Activated naive CD8-positive, alpha-beta T cell treated with anti-CD3 and anti-CD28 coated beads, Interleukin-2, amount 50 U/mL, for 24 hours (primary cell): ENCODE data around the gene ADA.

ENCODE experiments used
- ATAC-seq: fragments of 150-1000 bp; cut with Tn5 transposase; one replicate; pipeline ENCODE4 v1.10.0; 2021
- DNase-seq: peaks from one replicate; pipeline ENCODE4 v3.0.0; 2021
- H3K27ac Mint-ChIP-seq: one replicate; pipeline ENCODE4 v1.8.0; 2021; ENCODE audit warnings: mild to moderate bottlenecking, mixed read lengths
- H3K27me3 Mint-ChIP-seq: one replicate; pipeline ENCODE4 v1.8.0; 2021; ENCODE audit warnings: mixed read lengths
- H3K36me3 Mint-ChIP-seq: one replicate; pipeline ENCODE4 v1.8.0; 2021; ENCODE audit warnings: low read depth, mixed read lengths
- H3K4me1 Mint-ChIP-seq: one replicate; pipeline ENCODE4 v1.8.0; 2021; ENCODE audit warnings: mixed read lengths
- H3K4me3 Mint-ChIP-seq: one replicate; pipeline ENCODE4 v1.8.0; 2021; ENCODE audit warnings: mild to moderate bottlenecking, moderate library complexity, mixed read lengths
- H3K9me3 Mint-ChIP-seq: one replicate; pipeline ENCODE4 v1.8.0; 2021; ENCODE audit warnings: mixed read lengths

Gene ADA

DNA sequence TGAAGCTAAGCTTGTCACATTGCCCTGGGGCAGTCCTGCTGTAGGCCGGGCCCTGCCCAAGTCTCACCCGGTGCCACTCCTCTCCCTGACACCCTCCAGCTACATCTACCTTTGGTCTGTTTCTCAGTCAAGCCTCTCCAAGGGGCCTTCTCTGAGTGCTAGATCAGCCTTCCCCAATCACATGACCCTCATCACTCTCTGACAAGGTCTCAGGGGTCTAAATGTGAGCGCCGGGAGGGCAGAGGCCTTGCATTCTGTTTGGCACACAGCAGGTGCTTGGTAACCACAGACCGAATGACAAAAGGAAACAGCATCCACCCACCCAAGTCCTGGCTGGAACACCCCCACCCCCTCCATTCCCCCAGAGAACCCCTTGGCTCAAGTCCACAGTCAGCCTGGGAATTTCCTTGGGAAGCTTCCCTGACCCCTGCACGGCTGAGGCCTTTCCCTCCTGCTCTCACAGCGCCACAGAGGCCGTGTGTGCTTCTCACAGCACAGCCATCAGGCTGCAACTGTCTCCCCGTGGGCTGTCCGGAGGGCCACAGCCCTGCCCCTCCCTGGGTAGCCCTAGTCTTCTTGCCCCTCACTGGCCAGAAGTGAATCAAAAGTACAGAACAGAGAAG, 36.2 kb downstream of the ADA start:
- Mint-ChIP-seq H3K9me3 (no peaks in the 10 kb centered on the region), H3K27ac (peak overlapping the region; percentile 64), H3K4me1 (peaks cover 68% of the 10 kb centered on the region), H3K27me3 (no peaks in the 10 kb centered on the region), H3K4me3 (peak overlapping the region; percentile 27), H3K36me3 (peaks cover 21% of the 10 kb centered on the region)
- peak; percentile 12 for DNase-seq
- peak; percentile 47 for ATAC-seq

DNA sequence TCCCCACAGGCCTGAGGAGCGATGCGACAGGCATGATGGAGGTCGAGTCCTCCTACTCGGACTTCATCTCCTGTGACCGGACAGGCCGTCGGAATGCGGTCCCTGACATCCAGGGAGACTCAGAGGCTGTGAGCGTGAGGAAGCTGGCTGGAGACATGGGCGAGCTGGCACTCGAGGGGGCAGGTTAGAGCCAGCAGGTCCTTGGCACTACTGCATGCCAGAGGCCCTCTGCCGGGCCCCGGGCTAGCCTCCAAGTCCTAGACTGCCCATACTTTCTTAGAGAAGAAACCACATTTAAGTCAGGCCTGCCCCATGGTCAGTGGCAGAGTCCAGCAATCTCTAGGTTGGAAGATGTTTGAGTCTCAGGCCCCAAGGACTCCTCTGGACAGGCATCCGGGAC, 37.0 kb downstream of the ADA start:
- H3K27ac Mint-ChIP-seq, result peak overlapping the region; percentile 64
- no peak for ATAC-seq
- H3K27me3 Mint-ChIP-seq, result no peaks in the 10 kb centered on the region
- H3K9me3 Mint-ChIP-seq, result no peaks in the 10 kb centered on the region
- no peak overlapping the region for H3K4me3 Mint-ChIP-seq
- no peak for DNase-seq
- peaks cover 72% of the 10 kb centered on the region for H3K4me1 Mint-ChIP-seq
- H3K36me3 Mint-ChIP-seq, result peaks cover 14% of the 10 kb centered on the region

DNA sequence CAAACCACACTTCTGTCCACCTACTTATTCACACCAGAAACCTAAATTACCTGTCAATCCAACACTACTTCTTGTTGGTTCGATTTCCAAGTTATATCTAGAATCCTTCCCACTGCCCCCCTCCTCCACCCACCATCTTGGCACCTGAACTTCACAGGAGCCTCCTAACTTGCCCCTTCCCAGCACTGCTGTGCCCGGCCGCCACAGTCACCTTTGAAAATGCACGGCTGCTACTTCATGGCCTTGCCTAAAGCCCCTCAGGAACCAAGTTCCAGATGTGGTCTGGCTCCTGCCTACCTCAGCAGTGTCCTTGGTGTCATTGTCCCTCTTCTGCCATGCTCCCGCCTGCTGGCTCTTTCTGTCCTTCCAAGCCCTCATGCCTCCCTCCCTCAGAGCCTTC, 37.9 kb downstream of the ADA start:
- H3K27me3 Mint-ChIP-seq, result no peaks in the 10 kb centered on the region
- DNase-seq (no peak), ATAC-seq (no peak)
- H3K27ac Mint-ChIP-seq, result no peak overlapping the region
- H3K4me3 Mint-ChIP-seq, result no peak overlapping the region
- peaks cover 63% of the 10 kb centered on the region for H3K4me1 Mint-ChIP-seq
- no peaks in the 10 kb centered on the region for H3K9me3 Mint-ChIP-seq
- H3K36me3 Mint-ChIP-seq, result peaks cover 9% of the 10 kb centered on the region

DNA sequence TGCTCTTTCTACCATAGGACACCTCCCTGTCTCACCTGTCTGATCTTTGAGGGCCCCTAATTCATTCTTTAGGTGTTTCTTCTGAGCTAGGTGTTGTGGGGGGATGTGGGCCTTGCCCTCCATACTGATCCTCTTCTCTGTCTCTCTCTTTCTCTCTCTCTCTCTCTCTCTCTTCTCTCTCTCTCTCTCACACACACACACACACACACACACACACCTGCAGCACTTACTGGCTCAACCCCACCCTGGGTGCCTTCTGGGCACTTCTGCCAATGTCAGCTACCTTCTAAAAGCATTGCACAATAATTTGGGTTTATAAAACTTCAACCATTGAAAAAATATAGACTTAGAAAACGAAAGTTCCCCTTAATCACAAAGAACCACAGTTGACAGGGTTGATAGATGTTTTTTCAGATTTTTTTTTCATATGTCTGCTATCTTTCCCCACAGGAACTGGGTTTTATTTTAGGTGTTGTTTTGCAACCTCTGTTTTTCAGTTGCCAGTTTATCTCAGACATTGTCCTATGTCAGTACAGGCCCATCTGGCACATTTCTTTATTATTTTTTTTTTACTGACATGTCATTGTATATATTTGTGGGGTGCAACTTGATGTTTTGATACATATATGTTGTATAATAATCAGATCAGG, 41.1 kb downstream of the ADA start:
- peak overlapping the region; percentile 87 for H3K27ac Mint-ChIP-seq
- peaks cover 36% of the 10 kb centered on the region for H3K4me1 Mint-ChIP-seq
- peaks cover 9% of the 10 kb centered on the region for H3K36me3 Mint-ChIP-seq
- no peaks in the 10 kb centered on the region for H3K9me3 Mint-ChIP-seq
- DNase-seq (no peak), ATAC-seq (no peak)
- H3K4me3 Mint-ChIP-seq, result no peak overlapping the region
- H3K27me3 Mint-ChIP-seq, result no peaks in the 10 kb centered on the region

DNA sequence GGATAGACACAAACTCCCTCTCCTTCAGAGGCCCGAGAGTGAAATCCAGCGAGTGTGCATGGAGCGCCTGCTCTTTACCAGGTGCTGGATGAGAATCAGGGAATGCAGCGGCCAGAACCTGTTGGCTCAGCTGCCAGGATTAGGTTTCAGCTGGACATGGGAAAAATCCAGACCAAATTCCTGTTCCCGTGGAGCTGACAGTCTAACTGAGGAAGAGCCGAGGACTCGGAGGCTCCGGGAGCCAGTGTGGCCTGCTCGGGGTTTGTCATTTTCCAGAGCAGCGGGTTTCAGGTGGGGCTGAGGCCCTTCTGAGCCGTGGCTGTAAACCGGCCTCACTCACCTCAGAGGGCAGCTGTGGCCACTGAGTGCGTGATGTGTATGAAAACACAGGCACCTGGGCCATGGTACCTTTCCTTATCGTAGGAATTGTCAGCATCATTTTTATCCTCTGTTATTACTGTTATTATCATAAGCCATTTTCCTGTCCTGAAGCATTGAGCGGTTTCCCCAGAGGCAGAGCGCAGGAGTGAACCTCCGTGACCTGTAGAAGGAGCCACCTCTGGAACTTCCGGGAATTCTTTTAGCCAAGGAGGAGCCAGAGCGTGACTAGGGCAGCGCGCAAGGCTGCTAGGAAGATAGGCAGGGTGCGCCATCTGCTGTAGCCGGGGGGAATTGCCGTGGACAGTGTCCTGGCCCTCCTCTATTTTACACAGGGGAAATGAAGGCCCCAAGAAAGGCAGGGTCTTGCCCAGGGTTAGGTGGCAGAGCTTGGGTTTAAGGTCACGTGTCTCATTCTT, 41.8 kb downstream of the ADA start:
- Mint-ChIP-seq H3K27ac (peak overlapping the region; percentile 87), H3K4me1 (peaks cover 29% of the 10 kb centered on the region), H3K27me3 (no peaks in the 10 kb centered on the region), H3K4me3 (peak overlapping the region; percentile 45), H3K36me3 (peaks cover 6% of the 10 kb centered on the region), H3K9me3 (no peaks in the 10 kb centered on the region)
- ATAC-seq (peak; percentile 97), DNase-seq (peak; percentile 91)

DNA sequence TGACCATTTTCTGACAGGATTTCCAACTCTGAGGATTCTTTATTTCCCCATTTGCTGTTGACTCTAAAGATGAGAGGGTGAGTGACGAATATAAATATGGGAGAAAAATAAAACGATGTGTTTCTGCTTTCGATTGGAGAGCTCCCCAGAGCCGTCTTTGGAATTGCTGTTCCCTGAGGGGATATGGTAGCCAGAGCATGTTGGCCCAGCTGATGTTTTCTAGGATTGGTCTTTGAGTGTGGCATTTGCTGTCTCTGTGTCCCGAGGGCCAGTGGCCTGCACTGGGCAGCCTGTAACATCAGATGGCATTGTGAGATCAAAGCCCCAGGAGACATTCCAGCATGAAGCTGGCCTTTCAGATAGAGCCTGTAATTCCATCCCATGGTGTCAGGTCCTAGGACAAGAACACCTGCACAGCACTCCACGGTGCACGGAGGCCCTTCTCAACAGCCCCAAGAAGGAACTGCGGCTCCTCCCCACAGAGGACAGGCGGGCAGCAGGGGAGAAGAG, 42.4 kb downstream of the ADA start:
- Mint-ChIP-seq H3K27ac (no peak overlapping the region), H3K4me1 (peaks cover 24% of the 10 kb centered on the region), H3K4me3 (no peak overlapping the region), H3K9me3 (no peaks in the 10 kb centered on the region), H3K27me3 (no peaks in the 10 kb centered on the region), H3K36me3 (peaks cover 4% of the 10 kb centered on the region)
- no peak for ATAC-seq
- no peak for DNase-seq

DNA sequence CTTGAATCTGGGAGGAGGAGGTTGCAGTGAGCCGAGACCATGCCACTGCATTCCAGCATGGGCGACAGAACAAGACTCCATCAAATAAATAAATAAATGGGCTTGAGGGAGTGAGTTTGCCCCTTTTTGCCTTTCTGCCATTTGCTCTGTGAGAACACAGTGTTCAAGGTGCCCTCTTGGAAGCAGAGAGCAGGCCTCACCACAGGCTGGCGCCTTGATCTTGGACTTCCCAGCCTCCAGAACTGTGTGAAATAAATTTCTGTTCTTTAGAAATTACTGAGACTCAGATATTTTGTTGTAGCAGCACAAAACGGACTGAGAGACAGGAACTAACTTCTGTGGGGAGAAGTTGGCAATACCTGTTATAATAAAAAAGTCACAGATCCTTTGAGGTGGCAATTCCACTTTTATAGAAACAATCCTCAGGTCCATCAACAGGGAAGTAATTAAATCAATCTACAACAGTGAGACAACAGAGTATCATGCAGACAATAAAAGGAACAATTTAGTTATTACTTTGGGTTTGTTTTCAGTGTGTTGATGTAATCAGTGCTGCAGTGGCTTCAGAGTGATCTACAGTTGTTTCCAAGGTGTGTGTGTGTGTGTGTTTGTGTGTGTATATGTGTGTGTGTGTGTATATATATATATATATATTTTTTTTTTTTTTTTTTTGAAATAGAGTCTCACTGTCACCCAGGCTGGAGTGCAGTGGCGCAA, 44.6 kb downstream of the ADA start:
- Mint-ChIP-seq H3K4me3 (no peak overlapping the region), H3K36me3 (no peaks in the 10 kb centered on the region), H3K27ac (no peak overlapping the region), H3K27me3 (no peaks in the 10 kb centered on the region), H3K9me3 (no peaks in the 10 kb centered on the region), H3K4me1 (peaks cover 21% of the 10 kb centered on the region)
- no peak for ATAC-seq
- no peak for DNase-seq

DNA sequence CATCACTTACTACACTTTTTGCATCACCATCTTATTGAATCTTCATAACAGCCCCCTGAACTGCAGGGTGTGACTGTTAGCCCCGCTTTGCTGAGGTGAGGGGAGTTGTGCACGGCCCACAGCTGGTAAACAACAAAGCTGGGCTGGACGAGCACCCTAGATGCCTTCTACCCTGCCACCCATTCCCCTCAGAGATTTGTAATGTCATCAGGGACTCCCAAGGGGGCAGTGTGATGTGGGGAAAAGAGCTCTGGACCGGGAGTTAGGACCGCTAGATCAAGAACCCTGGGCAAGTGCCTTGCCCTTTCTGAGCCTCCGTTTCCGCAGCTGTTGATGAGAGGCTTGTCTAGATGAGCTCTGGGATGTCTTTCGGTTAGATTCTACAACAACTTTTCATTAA, 48.2 kb downstream of the ADA start:
- DNase-seq (no peak), ATAC-seq (no peak)
- no peak overlapping the region for H3K4me3 Mint-ChIP-seq
- no peaks in the 10 kb centered on the region for H3K27me3 Mint-ChIP-seq
- peaks cover 24% of the 10 kb centered on the region for H3K4me1 Mint-ChIP-seq
- H3K36me3 Mint-ChIP-seq, result no peaks in the 10 kb centered on the region
- H3K27ac Mint-ChIP-seq, result no peak overlapping the region
- H3K9me3 Mint-ChIP-seq, result no peaks in the 10 kb centered on the region

DNA sequence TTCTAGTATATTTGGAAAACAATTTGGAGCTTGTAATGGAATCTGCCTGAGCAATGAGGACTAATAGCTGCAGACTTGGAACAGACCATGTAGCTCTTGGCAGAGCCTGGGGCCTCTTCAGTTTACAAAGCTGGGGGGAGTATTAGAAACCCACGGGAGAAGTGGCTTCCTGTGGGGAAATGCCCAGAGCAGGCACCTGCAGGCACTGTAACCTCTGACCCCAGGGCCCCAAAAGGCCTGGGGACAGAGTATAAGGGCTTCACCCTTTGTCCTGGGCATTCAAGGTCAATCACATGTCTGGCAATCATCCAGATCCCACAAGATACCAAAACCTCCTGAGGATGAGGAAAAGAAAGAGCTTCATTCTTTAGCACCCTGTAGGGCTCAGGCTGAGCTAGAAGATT, 49.7 kb downstream of the ADA start:
- Mint-ChIP-seq H3K27ac (no peak overlapping the region), H3K27me3 (no peaks in the 10 kb centered on the region), H3K9me3 (no peaks in the 10 kb centered on the region), H3K4me3 (no peak overlapping the region), H3K36me3 (no peaks in the 10 kb centered on the region), H3K4me1 (peaks cover 35% of the 10 kb centered on the region)
- DNase-seq, result no peak
- no peak for ATAC-seq

DNA sequence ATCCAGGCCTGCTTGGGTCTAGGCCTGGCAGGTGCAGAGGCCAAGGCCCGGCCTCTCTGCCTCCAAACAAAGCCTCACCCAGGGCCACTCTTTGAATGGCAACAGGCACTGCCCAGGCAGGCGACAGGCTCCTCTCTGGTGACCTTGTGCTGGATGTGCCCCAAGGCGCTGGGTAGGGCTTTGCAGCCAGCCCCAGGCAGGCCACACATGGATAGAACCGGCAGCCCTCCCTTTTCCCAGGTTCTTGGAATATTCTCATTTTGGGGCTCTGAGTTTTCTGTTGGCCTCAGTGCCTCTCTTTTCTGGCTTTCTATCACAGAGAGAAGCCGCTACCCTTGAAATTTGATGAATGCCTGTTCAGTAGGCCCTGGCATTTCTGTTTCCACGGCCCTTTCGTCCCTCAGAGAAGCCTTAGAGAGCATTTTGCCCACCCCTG, 50.2 kb downstream of the ADA start:
- DNase-seq (no peak), ATAC-seq (no peak)
- H3K4me3 Mint-ChIP-seq, result no peak overlapping the region
- no peak overlapping the region for H3K27ac Mint-ChIP-seq
- peaks cover 37% of the 10 kb centered on the region for H3K4me1 Mint-ChIP-seq
- no peaks in the 10 kb centered on the region for H3K27me3 Mint-ChIP-seq
- no peaks in the 10 kb centered on the region for H3K36me3 Mint-ChIP-seq
- H3K9me3 Mint-ChIP-seq, result no peaks in the 10 kb centered on the region

DNA sequence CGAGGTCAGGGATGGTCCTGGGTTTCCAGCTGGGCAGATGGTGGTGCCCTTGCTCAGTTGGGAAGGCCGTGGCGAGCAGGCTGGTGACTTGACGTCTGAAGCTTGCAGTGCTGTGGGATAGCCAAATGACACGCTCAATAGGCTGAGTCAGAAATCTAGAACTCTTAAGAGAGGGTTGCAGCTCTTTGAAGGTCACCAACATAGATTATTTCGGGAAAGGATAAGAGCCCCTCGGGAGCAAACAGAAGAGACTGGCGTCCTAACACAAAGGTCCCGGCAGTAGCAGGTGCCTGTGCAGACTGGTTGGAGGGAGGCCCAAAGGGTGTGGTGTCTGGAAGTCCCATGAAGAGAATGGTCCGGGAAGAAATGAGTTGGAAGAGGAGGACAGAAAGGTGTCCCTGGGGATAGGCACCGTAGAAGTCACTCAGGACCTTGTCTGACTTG, 50.7 kb downstream of the ADA start:
- Mint-ChIP-seq H3K27ac (peak overlapping the region; percentile 32), H3K4me3 (no peak overlapping the region), H3K4me1 (peaks cover 41% of the 10 kb centered on the region)

DNA sequence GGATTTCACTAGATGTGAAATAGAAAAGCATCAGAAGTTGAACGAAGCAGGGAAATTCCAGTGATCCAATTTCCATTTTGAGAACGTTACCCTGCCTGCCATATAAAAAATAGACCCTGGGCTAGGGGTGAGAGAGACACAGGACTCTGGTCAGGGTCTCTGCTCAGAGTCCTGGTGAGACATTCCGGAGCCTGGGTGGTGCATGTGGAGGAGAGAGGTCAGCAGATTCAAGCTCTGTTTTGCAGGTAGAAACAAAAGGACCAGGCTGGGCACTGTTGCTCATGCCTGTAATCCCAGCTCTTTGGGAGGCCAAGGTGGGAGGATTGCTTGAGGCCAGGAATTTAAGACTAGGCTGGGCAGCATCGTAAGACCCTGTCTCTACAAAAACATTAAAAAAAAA, 51.2 kb downstream of the ADA start:
- H3K9me3 Mint-ChIP-seq, result no peaks in the 10 kb centered on the region

More for the DNA sequence above, 50.7 kb downstream of the ADA start:
- no peak for DNase-seq
- H3K27me3 Mint-ChIP-seq, result no peaks in the 10 kb centered on the region
- H3K9me3 Mint-ChIP-seq, result no peaks in the 10 kb centered on the region
- no peaks in the 10 kb centered on the region for H3K36me3 Mint-ChIP-seq
- ATAC-seq, result no peak

DNA sequence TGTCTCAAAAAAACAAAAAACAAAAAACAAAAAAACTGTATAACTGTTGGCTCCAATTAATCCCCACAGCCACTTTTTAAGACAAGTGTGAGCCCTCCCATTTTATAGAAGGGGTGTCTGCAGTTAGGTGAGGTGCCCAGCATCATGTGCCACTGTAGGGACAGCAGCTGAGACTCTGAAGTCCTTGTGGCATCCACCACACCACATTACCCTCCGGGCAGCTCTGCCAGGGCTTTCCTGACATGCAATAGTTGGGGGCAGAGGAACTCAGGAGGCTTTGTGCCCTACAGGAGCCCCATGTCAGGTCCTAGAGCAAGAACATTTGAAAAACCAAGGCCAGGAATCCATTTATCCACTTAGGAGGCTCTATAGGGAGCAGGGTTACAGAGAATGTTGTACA, 51.8 kb downstream of the ADA start:
- peak overlapping the region; percentile 23 for H3K27ac Mint-ChIP-seq
- H3K4me3 Mint-ChIP-seq, result peak overlapping the region; percentile 7
- no peaks in the 10 kb centered on the region for H3K27me3 Mint-ChIP-seq
- H3K4me1 Mint-ChIP-seq, result peaks cover 44% of the 10 kb centered on the region
- no peaks in the 10 kb centered on the region for H3K9me3 Mint-ChIP-seq
- no peak for DNase-seq
- ATAC-seq, result no peak
- H3K36me3 Mint-ChIP-seq, result no peaks in the 10 kb centered on the region

More for the DNA sequence above, 51.2 kb downstream of the ADA start:
- ATAC-seq (no peak), DNase-seq (no peak)
- no peaks in the 10 kb centered on the region for H3K36me3 Mint-ChIP-seq
- H3K4me3 Mint-ChIP-seq, result no peak overlapping the region
- peak overlapping the region; percentile 23 for H3K27ac Mint-ChIP-seq
- no peaks in the 10 kb centered on the region for H3K27me3 Mint-ChIP-seq
- H3K4me1 Mint-ChIP-seq, result peaks cover 41% of the 10 kb centered on the region
